DOHH2 (cell line): ENCODE results near the gene CCNE1.

ENCODE experiments used
- EZH2phosphoT487 ChIP-seq: fragments of 200-600 bp; sonication (generic); IDR thresholded peaks from 2 replicates; pipeline ENCODE4 v1.6.1; 2017; ENCODE audit warnings: borderline replicate concordance, mild to moderate bottlenecking, antibody characterized with exemption, low read length, moderate library complexity, mixed read lengths
- TF ChIP-seq, protein P1 (sequence below): fragments of 200-600 bp; sonication (generic); IDR thresholded peaks from one replicate; pipeline ENCODE4 v1.5.1; 2014; ENCODE audit warnings: antibody characterized with exemption, mild to moderate bottlenecking, low read depth, low read length; ENCODE audit not compliant: poor library complexity, severe bottlenecking

DNA sequence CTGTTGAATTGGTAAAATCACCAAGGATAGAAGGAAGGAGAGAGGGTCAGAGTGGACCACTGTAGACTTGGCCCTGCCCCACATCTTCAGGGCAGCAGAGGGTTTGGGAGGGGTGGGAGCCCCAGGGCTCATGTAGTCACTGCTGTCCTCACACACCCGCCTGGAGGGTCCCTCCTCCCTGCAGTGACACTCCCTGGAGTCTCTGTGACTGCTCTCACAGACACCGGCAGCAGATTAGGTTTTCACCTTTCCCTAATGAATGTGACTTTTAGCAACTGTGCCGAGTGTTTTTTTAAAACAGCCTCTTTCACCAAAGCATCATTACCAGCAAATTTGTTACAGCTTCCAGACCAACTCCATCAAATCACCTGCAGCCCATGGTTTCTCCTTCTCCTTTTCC is 45.7 kb upstream of the CCNE1 start:
- TF ChIP-seq, protein P1, sequence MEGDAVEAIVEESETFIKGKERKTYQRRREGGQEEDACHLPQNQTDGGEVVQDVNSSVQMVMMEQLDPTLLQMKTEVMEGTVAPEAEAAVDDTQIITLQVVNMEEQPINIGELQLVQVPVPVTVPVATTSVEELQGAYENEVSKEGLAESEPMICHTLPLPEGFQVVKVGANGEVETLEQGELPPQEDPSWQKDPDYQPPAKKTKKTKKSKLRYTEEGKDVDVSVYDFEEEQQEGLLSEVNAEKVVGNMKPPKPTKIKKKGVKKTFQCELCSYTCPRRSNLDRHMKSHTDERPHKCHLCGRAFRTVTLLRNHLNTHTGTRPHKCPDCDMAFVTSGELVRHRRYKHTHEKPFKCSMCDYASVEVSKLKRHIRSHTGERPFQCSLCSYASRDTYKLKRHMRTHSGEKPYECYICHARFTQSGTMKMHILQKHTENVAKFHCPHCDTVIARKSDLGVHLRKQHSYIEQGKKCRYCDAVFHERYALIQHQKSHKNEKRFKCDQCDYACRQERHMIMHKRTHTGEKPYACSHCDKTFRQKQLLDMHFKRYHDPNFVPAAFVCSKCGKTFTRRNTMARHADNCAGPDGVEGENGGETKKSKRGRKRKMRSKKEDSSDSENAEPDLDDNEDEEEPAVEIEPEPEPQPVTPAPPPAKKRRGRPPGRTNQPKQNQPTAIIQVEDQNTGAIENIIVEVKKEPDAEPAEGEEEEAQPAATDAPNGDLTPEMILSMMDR, result no peak
- TF ChIP-seq EZH2phosphoT487, result no peak
